Osteoblast (primary cell): ENCODE data around the gene MMEL1. TPM values are rescaled to one million over a fixed set of nuclear protein-coding genes. Genes with fewer than 3 reads are reported as not detected.

Source experiments
- DNase-seq: peaks from one replicate; pipeline ENCODE4 v3.0.0; 2011; ENCODE audit warnings: low spot score, mixed read lengths; ENCODE audit not compliant: insufficient read length; ENCODE audit errors: missing footprints
- H2AFZ ChIP-seq: 2 replicates; pipeline ENCODE4 v1.6.0; 2011; ENCODE audit warnings: mild to moderate bottlenecking, low read length
- H3K27ac ChIP-seq: 2 replicates; pipeline ENCODE4 v1.5.1; 2011; ENCODE audit warnings: mild to moderate bottlenecking, low read depth, low read length, moderate library complexity
- H3K27me3 ChIP-seq: 2 replicates; pipeline ENCODE4 v1.6.0; 2012; ENCODE audit warnings: mild to moderate bottlenecking, control low read depth, inconsistent platforms, low read length, moderate library complexity; ENCODE audit not compliant: insufficient read depth
- H3K36me3 ChIP-seq: 2 replicates; pipeline ENCODE4 v1.5.1; 2011; ENCODE audit warnings: mild to moderate bottlenecking, low read length, control low read depth, moderate library complexity; ENCODE audit not compliant: insufficient read depth
- H3K4me1 ChIP-seq: 2 replicates; pipeline ENCODE4 v1.5.1; 2011; ENCODE audit warnings: mild to moderate bottlenecking, low read length, control low read depth, moderate library complexity; ENCODE audit not compliant: insufficient read depth
- H3K4me2 ChIP-seq: 2 replicates; pipeline ENCODE4 v1.6.0; 2011; ENCODE audit warnings: mild to moderate bottlenecking, low read length; ENCODE audit not compliant: insufficient read depth
- H3K4me3 ChIP-seq: fragments of 200-600 bp; sonication (generic); 3 replicates; pipeline ENCODE4 v1.5.1; 2012; ENCODE audit warnings: mild to moderate bottlenecking, low read length, inconsistent platforms; ENCODE audit not compliant: insufficient read depth
- H3K79me2 ChIP-seq: 2 replicates; pipeline ENCODE4 v1.6.0; 2012; ENCODE audit warnings: mild to moderate bottlenecking, low read length, control low read depth, inconsistent platforms; ENCODE audit not compliant: insufficient read depth
- H3K9me3 ChIP-seq: 2 replicates; pipeline ENCODE4 v1.5.1; 2011; ENCODE audit warnings: low read depth, low read length, control low read depth
- H4K20me1 ChIP-seq: 2 replicates; pipeline ENCODE4 v1.6.0; 2012; ENCODE audit warnings: mild to moderate bottlenecking, low read length, control low read depth; ENCODE audit not compliant: insufficient read depth
- CTCF ChIP-seq: IDR thresholded peaks from 2 replicates; pipeline ENCODE4 v1.5.1; 2011; ENCODE audit warnings: mild to moderate bottlenecking, low read depth, low read length, moderate library complexity; ENCODE audit errors: extremely low read depth
- total RNA-seq: library from RNA; depleted of rRNA; stranded (reverse); fragments of >200 nt; gene quantifications from 2 replicates; pipeline ENCODE4 v1.2.3, GENCODE V29; 2012

MMEL1 gene
- total RNA-seq, 1 donor, result under 0.01 TPM

GRCh38 chr1:2610036-2610959, 22.5 kb downstream of the MMEL1 start:
- Histone ChIP-seq H3K4me3 (no peak overlapping the region), H3K27me3 (no peaks in the 10 kb centered on the region), H2AFZ (no peak overlapping the region), H3K4me2 (no peak overlapping the region), H3K36me3 (no peaks in the 10 kb centered on the region), H3K9me3 (no peaks in the 10 kb centered on the region), H3K27ac (no peak overlapping the region), H3K4me1 (no peaks in the 10 kb centered on the region), H3K79me2 (no peaks in the 10 kb centered on the region), H4K20me1 (no peaks in the 10 kb centered on the region)
- DNase-seq, result peak; percentile 65
- TF ChIP-seq CTCF, result no peak

DNA sequence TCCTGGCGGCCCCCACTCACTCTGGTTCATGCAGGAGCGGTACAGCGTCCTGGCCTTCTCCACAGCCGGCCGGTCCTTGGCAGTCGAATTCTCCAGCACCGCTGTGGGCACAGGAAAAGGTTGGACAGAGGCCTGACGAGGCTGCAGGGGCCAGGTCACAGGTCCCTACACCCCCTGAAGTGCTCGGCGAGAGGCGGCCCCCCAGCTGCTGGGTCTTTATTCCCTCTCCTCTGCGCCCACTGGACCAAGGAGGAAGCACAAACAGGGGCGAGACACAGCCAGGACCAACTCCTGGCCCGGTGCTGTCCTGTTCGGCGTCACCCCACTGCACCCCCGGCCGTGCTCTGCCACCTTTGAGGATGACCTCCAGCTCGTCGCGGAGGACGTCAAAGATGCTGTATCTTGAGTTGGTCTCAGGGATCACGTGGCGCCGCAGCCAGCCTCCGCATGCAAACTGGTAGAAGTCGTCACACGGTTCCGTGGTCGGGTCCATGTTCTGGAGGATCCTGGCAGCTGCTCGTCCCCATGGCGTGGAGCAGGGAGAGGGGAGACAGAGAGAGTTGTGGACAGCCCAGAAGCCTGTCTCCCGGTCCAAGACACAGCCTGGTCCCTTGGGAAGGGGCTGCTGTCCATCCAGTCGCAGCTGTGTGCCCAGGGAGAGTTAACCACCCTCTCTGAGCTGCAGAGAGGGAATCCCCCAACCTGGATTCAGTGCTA, 23.3 kb downstream of the MMEL1 start:
- H4K20me1 ChIP-seq, result no peaks in the 10 kb centered on the region
- no peaks in the 10 kb centered on the region for H3K4me1 ChIP-seq
- DNase-seq, result peak; percentile 35
- TF ChIP-seq CTCF, result no peak
- no peak overlapping the region for H3K4me3 ChIP-seq
- H3K36me3 ChIP-seq, result no peaks in the 10 kb centered on the region
- H3K9me3 ChIP-seq, result no peaks in the 10 kb centered on the region
- H3K27me3 ChIP-seq, result no peaks in the 10 kb centered on the region
- H3K27ac ChIP-seq, result no peak overlapping the region
- no peak overlapping the region for H3K4me2 ChIP-seq
- H3K79me2 ChIP-seq, result no peaks in the 10 kb centered on the region
- no peak overlapping the region for H2AFZ ChIP-seq

- H3K27ac ChIP-seq, result no peak overlapping the region
Measured at GRCh38 chr1:2607641-2608091, 25.1 kb downstream of the MMEL1 start.

More at GRCh38 chr1:2607641-2608091, 25.1 kb downstream of the MMEL1 start:
- H4K20me1 ChIP-seq, result no peaks in the 10 kb centered on the region
- no peaks in the 10 kb centered on the region for H3K9me3 ChIP-seq
- no peaks in the 10 kb centered on the region for H3K36me3 ChIP-seq
- DNase-seq, result peak; percentile 62
- H2AFZ ChIP-seq, result no peak overlapping the region
- TF ChIP-seq CTCF, result no peak
- no peak overlapping the region for H3K4me2 ChIP-seq
- H3K4me1 ChIP-seq, result no peaks in the 10 kb centered on the region
- H3K4me3 ChIP-seq, result no peak overlapping the region
- H3K27me3 ChIP-seq, result no peaks in the 10 kb centered on the region
- H3K79me2 ChIP-seq, result no peaks in the 10 kb centered on the region
